Measurements from ENCODE around the gene TERT. TPM values are rescaled to one million over a fixed set of nuclear protein-coding genes. Genes with fewer than 3 reads are reported as not detected.

The TERT gene
- total RNA-seq, 1 donor from 2014 or later = 2.4 TPM

GRCh38 chr5:1256776-1257175 is 38.1 kb downstream of the TERT start:
- no peaks in the 10 kb centered on the region for H3K27me3 ChIP-seq
- H3K27ac Mint-ChIP-seq = no peak overlapping the region
- no peak overlapping the region for H3K27ac ChIP-seq
- H3K4me1 ChIP-seq = no peaks in the 10 kb centered on the region
- H3K79me2 ChIP-seq (ENCODE audit: low read depth) = no peaks in the 10 kb centered on the region
- H3K4me1 Mint-ChIP-seq = no peaks in the 10 kb centered on the region
- no peak overlapping the region for H3K4me3 Mint-ChIP-seq
- H3K9me3 Mint-ChIP-seq = no peaks in the 10 kb centered on the region
- H3K4me2 ChIP-seq = no peak overlapping the region
- H2AFZ ChIP-seq (replicated peaks) = no peak overlapping the region
- DNase-seq (ENCODE audit: low spot score) = no peak
- H3K9me3 ChIP-seq (ENCODE audit: low read depth) = no peaks in the 10 kb centered on the region
- H3K27me3 Mint-ChIP-seq (ENCODE audit: insufficient read depth, low read depth) = peaks cover 2% of the 10 kb centered on the region
- H3K4me3 ChIP-seq = no peak overlapping the region
- no peaks in the 10 kb centered on the region for H3K36me3 ChIP-seq
- no peaks in the 10 kb centered on the region for H3F3A ChIP-seq (ENCODE audit: low read depth)
- TF ChIP-seq CTCF (IDR thresholded peaks at IDR 0.05) (no peak), EZH2phosphoT487 (IDR thresholded peaks at IDR 0.05) (no peak)
- no peaks in the 10 kb centered on the region for H3K36me3 Mint-ChIP-seq
- H4K20me1 ChIP-seq (ENCODE audit: low read depth) = no peaks in the 10 kb centered on the region
- no peak overlapping the region for H3K9ac ChIP-seq

GRCh38 chr5:1255081-1255561 is 39.7 kb downstream of the TERT start:
- H3K27ac Mint-ChIP-seq = no peak overlapping the region
- H3K4me1 Mint-ChIP-seq = no peaks in the 10 kb centered on the region
- Histone ChIP-seq H3K27ac (no peak overlapping the region), H3K9me3 (ENCODE audit: low read depth) (no peaks in the 10 kb centered on the region), H3F3A (ENCODE audit: low read depth) (no peaks in the 10 kb centered on the region), H3K4me3 (no peak overlapping the region), H3K79me2 (ENCODE audit: low read depth) (no peaks in the 10 kb centered on the region), H3K9ac (no peak overlapping the region), H2AFZ (replicated peaks) (no peak overlapping the region), H3K36me3 (no peaks in the 10 kb centered on the region), H3K4me2 (no peak overlapping the region), H3K27me3 (no peaks in the 10 kb centered on the region), H3K4me1 (no peaks in the 10 kb centered on the region), H4K20me1 (ENCODE audit: low read depth) (no peaks in the 10 kb centered on the region)
- H3K36me3 Mint-ChIP-seq = no peaks in the 10 kb centered on the region
- no peak overlapping the region for H3K4me3 Mint-ChIP-seq
- no peaks in the 10 kb centered on the region for H3K9me3 Mint-ChIP-seq
- no peak for TF ChIP-seq EZH2 (IDR thresholded peaks at IDR 0.05)
- no peak for TF ChIP-seq EZH2phosphoT487 (IDR thresholded peaks at IDR 0.05)
- no peak for TF ChIP-seq CTCF (IDR thresholded peaks at IDR 0.05)
- DNase-seq (ENCODE audit: low spot score) = no peak
- peaks cover 2% of the 10 kb centered on the region for H3K27me3 Mint-ChIP-seq (ENCODE audit: insufficient read depth, low read depth)

GRCh38 chr5:1254196-1254595 is 40.7 kb downstream of the TERT start:
- no peaks in the 10 kb centered on the region for H3F3A ChIP-seq (ENCODE audit: low read depth)
- H3K27ac ChIP-seq = no peak overlapping the region
- no peak overlapping the region for H3K9ac ChIP-seq
- Mint-ChIP-seq H3K27me3 (ENCODE audit: insufficient read depth, low read depth) (peaks cover 6% of the 10 kb centered on the region), H3K27ac (no peak overlapping the region), H3K36me3 (no peaks in the 10 kb centered on the region), H3K9me3 (no peaks in the 10 kb centered on the region), H3K4me3 (no peak overlapping the region), H3K4me1 (no peaks in the 10 kb centered on the region)
- H4K20me1 ChIP-seq (ENCODE audit: low read depth) = no peaks in the 10 kb centered on the region
- no peaks in the 10 kb centered on the region for H3K79me2 ChIP-seq (ENCODE audit: low read depth)
- DNase-seq (ENCODE audit: low spot score) = no peak
- H3K27me3 ChIP-seq = no peaks in the 10 kb centered on the region
- no peak overlapping the region for H2AFZ ChIP-seq (replicated peaks)
- TF ChIP-seq CTCF (IDR thresholded peaks at IDR 0.05) (no peak), EZH2 (IDR thresholded peaks at IDR 0.05) (no peak), EZH2phosphoT487 (IDR thresholded peaks at IDR 0.05) (no peak)
- H3K4me2 ChIP-seq = no peak overlapping the region
- H3K4me1 ChIP-seq = no peaks in the 10 kb centered on the region
- no peaks in the 10 kb centered on the region for H3K36me3 ChIP-seq
- H3K9me3 ChIP-seq (ENCODE audit: low read depth) = no peaks in the 10 kb centered on the region
- H3K4me3 ChIP-seq = no peak overlapping the region
